Uterus (tissue), 2 donors: ENCODE measurements around the gene APCDD1.

Experiments
- CTCF ChIP-seq, 4 experiments: fragments of 200-600 bp in 2 of 4; fragments of 450-650 bp in 2 of 4; sonication (generic) in 2 of 4; IDR thresholded peaks; one replicate each; pipeline ENCODE4 v1.5.1; 2016 to 2019; ENCODE audit warnings: antibody characterized with exemption in 4 of 4, mild to moderate bottlenecking in 2 of 4, moderate library complexity in 1 of 4
- POLR2A ChIP-seq, 2 donors: fragments of 450-650 bp; IDR thresholded peaks; one replicate each; pipeline ENCODE4 v1.6.1; 2016; ENCODE audit warnings: antibody characterized with exemption in 2 of 2, mild to moderate bottlenecking in 1 of 2, moderate library complexity in 1 of 2

GRCh38 chr18:10519999-10520935 lies 65.8 kb downstream of the APCDD1 start:
- TF ChIP-seq CTCF (IDR thresholded peaks at IDR 0.05) (peak; percentile 91 to 94 (median 92)), POLR2A (IDR thresholded peaks at IDR 0.05) (no peak)
